Brain pericyte (primary cell): ENCODE measurements around the gene MEX3C.

Source experiments
- DNase-seq: peaks from one replicate; pipeline ENCODE4 v3.0.0-alpha.2; 2012; ENCODE audit warnings: low read depth, low spot score

Gene MEX3C

GRCh38 chr18:51154431-51155063 is 42.9 kb downstream of the MEX3C start:
- DNase-seq, result no peak

GRCh38 chr18:51153659-51154371 is 43.7 kb downstream of the MEX3C start:
- DNase-seq, result no peak

- no peak for DNase-seq
Observed at GRCh38 chr18:51151568-51152511, 45.6 kb downstream of the MEX3C start.

- DNase-seq, result no peak
Observed at GRCh38 chr18:51151185-51151567, 46.3 kb downstream of the MEX3C start.

GRCh38 chr18:51150113-51150700 is 47.3 kb downstream of the MEX3C start:
- no peak for DNase-seq

GRCh38 chr18:51149670-51150069 is 47.8 kb downstream of the MEX3C start:
- no peak for DNase-seq

GRCh38 chr18:51146909-51147308 is 50.6 kb downstream of the MEX3C start:
- DNase-seq, result no peak

- no peak for DNase-seq
Observed at GRCh38 chr18:51138936-51139335, 58.5 kb downstream of the MEX3C start.

- no peak for DNase-seq
Observed at GRCh38 chr18:51137891-51138290, 59.6 kb downstream of the MEX3C start.

GRCh38 chr18:51137026-51137729 is 60.3 kb downstream of the MEX3C start:
- DNase-seq, result no peak

- DNase-seq, result no peak
Observed at GRCh38 chr18:51135795-51136194, 61.7 kb downstream of the MEX3C start.

- no peak for DNase-seq
Observed at GRCh38 chr18:51135364-51135763, 62.1 kb downstream of the MEX3C start.

GRCh38 chr18:51134721-51135120 is 62.8 kb downstream of the MEX3C start:
- DNase-seq, result no peak

- DNase-seq, result no peak
Observed at GRCh38 chr18:51133580-51134160, 63.8 kb downstream of the MEX3C start.

- DNase-seq, result no peak
Observed at GRCh38 chr18:51132256-51132935, 65.1 kb downstream of the MEX3C start.

GRCh38 chr18:51128533-51128932 is 68.9 kb downstream of the MEX3C start:
- DNase-seq, result no peak

- no peak for DNase-seq
Observed at GRCh38 chr18:51127664-51128063, 69.8 kb downstream of the MEX3C start.

GRCh38 chr18:51125976-51126375 is 71.5 kb downstream of the MEX3C start:
- no peak for DNase-seq
